B cell (primary cell): ENCODE results near the gene PDE11A. TPM values are rescaled to one million over a fixed set of nuclear protein-coding genes. Genes with fewer than 3 reads are reported as not detected.
"Not testable (repeated sequence)": the region's sequence is repeated elsewhere in the genome, so short reads cannot be mapped to it uniquely, and the experiment has no call there.

Experiments
- ATAC-seq: fragments of 200-7000 bp; cut with Tn5 transposase; one replicate; pipeline ENCODE4 v1.10.0; 2021; ENCODE audit warnings: low read depth, mild to moderate bottlenecking, moderate number of reproducible peaks, moderate library complexity
- CTCF ChIA-PET: fragments of 350-600 bp; sonication (Branson Sonifier 250); formaldehyde crosslinking; loops from one replicate; lab custom pipeline; 2021; ENCODE audit warnings: antibody characterized with exemption, inconsistent platforms; lab: Charles Lee
- POLR2A ChIA-PET: fragments of 350-600 bp; sonication (Branson Sonifier 250); formaldehyde crosslinking; loops from one replicate; lab custom pipeline; 2021; ENCODE audit warnings: antibody characterized with exemption; lab: Charles Lee
- DNase-seq: peaks from one replicate; pipeline ENCODE4 v3.0.0; 2013
- H2AFZ ChIP-seq: 2 replicates; pipeline ENCODE4 v1.6.1; 2012; ENCODE audit warnings: mild to moderate bottlenecking, low read depth, low read length; ENCODE audit not compliant: insufficient read depth, poor library complexity, severe bottlenecking
- H3K27ac ChIP-seq, 2 donors: 1 replicate in 1 of 2; 2 replicates in 1 of 2; pipeline ENCODE4 v1.5.1; 2012 to 2013; ENCODE audit warnings: low read length in 2 of 2, mild to moderate bottlenecking in 2 of 2, moderate library complexity in 1 of 2
- H3K27me3 ChIP-seq, 4 experiments: fragments of 200-600 bp in 1 of 4; sonication (generic) in 1 of 4; replicated peaks in 1 of 4; 1 replicate in 2 of 4; 2 replicates in 2 of 4; pipeline versions ENCODE4 v1.6.1 to v1.7.0; 2013 to 2016; ENCODE audit warnings: low read length in 3 of 4, mild to moderate bottlenecking in 2 of 4, mixed read lengths in 1 of 4, moderate library complexity in 1 of 4; ENCODE audit not compliant: insufficient read depth in 4 of 4, control insufficient read depth in 3 of 4; ENCODE audit errors: control extremely low read depth in 1 of 4
- H3K36me3 ChIP-seq, 2 experiments: replicated peaks in 1 of 2; 1 replicate in 1 of 2; 2 replicates in 1 of 2; pipeline versions ENCODE4 v1.6.1 to v1.7.1; 2013; ENCODE audit warnings: low read length in 1 of 2; ENCODE audit not compliant: insufficient read depth in 2 of 2, control insufficient read depth in 1 of 2; ENCODE audit errors: control extremely low read depth in 1 of 2, extremely low read depth in 1 of 2
- H3K4me1 ChIP-seq, 2 donors: fragments of 200-600 bp in 1 of 2; sonication (generic) in 1 of 2; 1 replicate in 1 of 2; 2 replicates in 1 of 2; pipeline versions ENCODE4 v1.5.1 to v1.6.1; 2013 to 2017; ENCODE audit warnings: low read length in 2 of 2; ENCODE audit not compliant: control insufficient read depth in 2 of 2, insufficient read depth in 2 of 2
- H3K4me2 ChIP-seq: replicated peaks from 2 replicates; pipeline ENCODE3; 2012; ENCODE audit warnings: mild to moderate bottlenecking, low read depth, low read length; ENCODE audit not compliant: poor library complexity, severe bottlenecking
- H3K4me3 ChIP-seq, 5 experiments: fragments of 200-600 bp in 1 of 5; sonication (generic) in 1 of 5; 1 replicate in 3 of 5; 2 replicates in 2 of 5; pipeline versions ENCODE4 v1.5.1 to v1.7.0; 2011 to 2016; ENCODE audit warnings: low read length in 4 of 5, mild to moderate bottlenecking in 4 of 5, low read depth in 2 of 5, control low read depth in 1 of 5, moderate library complexity in 1 of 5; ENCODE audit not compliant: insufficient read depth in 1 of 5; ENCODE audit errors: control extremely low read depth in 1 of 5, extremely low read depth in 1 of 5
- H3K79me2 ChIP-seq: fragments of 200-600 bp; sonication (generic); one replicate; pipeline ENCODE4 v1.6.0; 2016; ENCODE audit warnings: low read length; ENCODE audit not compliant: control insufficient read depth, insufficient read depth
- H3K9ac ChIP-seq: fragments of 200-600 bp; sonication (generic); 2 replicates; pipeline ENCODE4 v1.6.1; 2017; ENCODE audit warnings: mild to moderate bottlenecking, low read length, moderate library complexity
- H3K9me3 ChIP-seq, 3 donors: one replicate each; pipeline versions ENCODE4 v1.6.1 to v1.7.1; 2013; ENCODE audit warnings: low read length in 2 of 3; ENCODE audit not compliant: control insufficient read depth in 2 of 3, insufficient read depth in 1 of 3; ENCODE audit errors: control extremely low read depth in 1 of 3
- H4K20me1 ChIP-seq: 2 replicates; pipeline ENCODE4 v1.6.0; 2012; ENCODE audit warnings: mild to moderate bottlenecking, low read length; ENCODE audit not compliant: insufficient read depth, control insufficient read depth, poor library complexity, severe bottlenecking
- H3K27ac Mint-ChIP-seq: one replicate; pipeline ENCODE4 v1.8.0; 2021; ENCODE audit warnings: mixed read lengths
- H3K27me3 Mint-ChIP-seq: one replicate; pipeline ENCODE4 v1.8.0; 2021; ENCODE audit warnings: mixed read lengths
- H3K4me1 Mint-ChIP-seq: one replicate; pipeline ENCODE4 v1.8.0; 2021; ENCODE audit warnings: mixed read lengths
- H3K4me3 Mint-ChIP-seq: one replicate; pipeline ENCODE4 v1.8.0; 2021; ENCODE audit warnings: mixed read lengths
- H3K9me3 Mint-ChIP-seq: one replicate; pipeline ENCODE4 v1.8.0; 2022; ENCODE audit warnings: mixed read lengths; ENCODE audit not compliant: insufficient read depth
- WGBS: methylation state at CpG from one replicate; pipeline ENCODE4 v1.1.5; 2013; ENCODE audit warnings: missing lambda C conversion rate; ENCODE audit not compliant: insufficient coverage; 5-methylcytosine and 5-hydroxymethylcytosine counted together
- intact Hi-C: fragments of 100-400 bp; cut with micrococcal nuclease; formaldehyde crosslinking; loops from one replicate; pipeline ENCODE4 v1.10.0; 2022
- polyA plus RNA-seq: library from polyadenylated mRNA; depleted of rRNA; stranded (reverse); fragments of >200 nt; gene quantifications from 2 replicates; pipeline ENCODE4 v1.2.3, GENCODE V29; 2012
- total RNA-seq, 2 donors: library from RNA; stranded (reverse); fragments of 120-200 nt in 1 of 2; gene quantifications; 1 replicate in 1 of 2; 2 replicates in 1 of 2; pipeline versions ENCODE4 v1.2.3 to v1.2.4, GENCODE V29; 2013 to 2022
- TF ChIP-seq, protein P1 (sequence below): fragments of 200-600 bp; IDR thresholded peaks from one replicate; pipeline ENCODE4 v1.8.0; 2022; ENCODE audit warnings: antibody characterized with exemption, mild to moderate bottlenecking

The PDE11A gene
- total and polyA plus RNA-seq, 2 donors (not counting 1 experiment from before 2014, with no cell fraction given) = 0.25 TPM; not detected in 1

DNA sequence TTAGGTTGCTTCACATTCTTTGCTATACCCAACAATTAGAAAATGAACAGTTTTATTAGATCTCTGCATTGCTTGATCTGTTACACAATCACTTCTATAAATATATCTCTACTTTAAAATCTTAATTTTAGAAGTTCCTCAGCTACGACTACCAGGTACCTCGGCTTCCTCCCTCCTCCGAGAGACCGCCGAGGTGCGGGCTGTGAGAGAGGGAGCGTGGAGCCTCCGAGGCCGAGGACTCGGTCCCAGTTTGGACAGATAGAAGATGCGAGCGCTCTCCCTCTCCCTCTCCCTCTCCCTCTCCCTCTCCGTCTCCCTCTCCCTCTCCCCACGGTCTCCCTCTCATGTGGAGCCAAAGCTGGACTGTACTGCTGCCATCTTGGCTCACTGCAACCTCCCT is 128.0 kb downstream of the PDE11A start:
- H3K27ac Mint-ChIP-seq, H3K27me3 Mint-ChIP-seq, DNase-seq, H3K4me3 Mint-ChIP-seq, H4K20me1 ChIP-seq, H3K36me3 ChIP-seq, H3K79me2 ChIP-seq, H3K27me3 ChIP-seq, H3K4me2 ChIP-seq, H3K4me3 ChIP-seq, H3K9ac ChIP-seq, H3K27ac ChIP-seq, H3K9me3 Mint-ChIP-seq, CTCF ChIA-PET, ATAC-seq, H3K4me1 Mint-ChIP-seq, H3K4me1 ChIP-seq, intact Hi-C loops, H3K9me3 ChIP-seq, H2AFZ ChIP-seq, POLR2A ChIA-PET: not testable (repeated sequence)
- WGBS = no CpG with 5 or more reads among the region's 14 CpGs

DNA sequence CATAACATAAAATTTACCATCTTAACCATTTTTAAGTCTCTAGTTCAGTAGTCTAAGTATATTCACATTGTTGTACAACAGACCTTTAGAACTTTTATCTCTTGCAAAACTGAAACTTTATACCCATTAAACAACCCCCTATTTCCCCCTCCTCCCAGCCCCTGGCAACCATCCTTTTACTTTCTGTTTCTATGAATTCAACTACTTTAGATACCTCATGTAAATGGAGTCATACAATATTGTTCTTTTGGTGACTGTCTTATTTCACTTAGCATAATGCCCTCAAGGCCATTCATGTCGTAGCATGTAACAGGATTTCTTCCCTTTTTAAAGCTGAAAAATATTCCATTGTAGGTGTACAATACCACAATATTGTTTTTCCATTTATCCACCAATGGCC is 129.8 kb downstream of the PDE11A start:
- Mint-ChIP-seq H3K27ac (no peak overlapping the region), H3K9me3 (no peaks in the 10 kb centered on the region), H3K4me3 (no peak overlapping the region), H3K27me3 (no peaks in the 10 kb centered on the region), H3K4me1 (no peaks in the 10 kb centered on the region)
- no peaks in the 10 kb centered on the region for H4K20me1 ChIP-seq
- no peaks in the 10 kb centered on the region for H3K36me3 ChIP-seq
- DNase-seq (no peak), ATAC-seq (no peak)
- no peaks in the 10 kb centered on the region for H3K9me3 ChIP-seq
- CTCF ChIA-PET = no interaction called here
- no peak overlapping the region for H2AFZ ChIP-seq
- no peaks in the 10 kb centered on the region for H3K4me1 ChIP-seq
- no peak overlapping the region for H3K4me3 ChIP-seq
- POLR2A ChIA-PET = no interaction called here
- H3K79me2 ChIP-seq = no peaks in the 10 kb centered on the region
- WGBS = no CpG with 5 or more reads among the region's 1 CpG
- no peak overlapping the region for H3K27ac ChIP-seq
- H3K27me3 ChIP-seq = no peaks in the 10 kb centered on the region
- intact Hi-C loops = no loop called here
- no peak overlapping the region for H3K4me2 ChIP-seq
- H3K9ac ChIP-seq = no peak overlapping the region
- TF ChIP-seq, protein P1, sequence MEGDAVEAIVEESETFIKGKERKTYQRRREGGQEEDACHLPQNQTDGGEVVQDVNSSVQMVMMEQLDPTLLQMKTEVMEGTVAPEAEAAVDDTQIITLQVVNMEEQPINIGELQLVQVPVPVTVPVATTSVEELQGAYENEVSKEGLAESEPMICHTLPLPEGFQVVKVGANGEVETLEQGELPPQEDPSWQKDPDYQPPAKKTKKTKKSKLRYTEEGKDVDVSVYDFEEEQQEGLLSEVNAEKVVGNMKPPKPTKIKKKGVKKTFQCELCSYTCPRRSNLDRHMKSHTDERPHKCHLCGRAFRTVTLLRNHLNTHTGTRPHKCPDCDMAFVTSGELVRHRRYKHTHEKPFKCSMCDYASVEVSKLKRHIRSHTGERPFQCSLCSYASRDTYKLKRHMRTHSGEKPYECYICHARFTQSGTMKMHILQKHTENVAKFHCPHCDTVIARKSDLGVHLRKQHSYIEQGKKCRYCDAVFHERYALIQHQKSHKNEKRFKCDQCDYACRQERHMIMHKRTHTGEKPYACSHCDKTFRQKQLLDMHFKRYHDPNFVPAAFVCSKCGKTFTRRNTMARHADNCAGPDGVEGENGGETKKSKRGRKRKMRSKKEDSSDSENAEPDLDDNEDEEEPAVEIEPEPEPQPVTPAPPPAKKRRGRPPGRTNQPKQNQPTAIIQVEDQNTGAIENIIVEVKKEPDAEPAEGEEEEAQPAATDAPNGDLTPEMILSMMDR = no peak
